ENCODE data around the gene FBXO33.

FBXO33 gene

GRCh38 chr14:39447175-39447661, 15.0 kb upstream of the FBXO33 start:
- H3K4me3 ChIP-seq (ENCODE audit: low read depth, low read length): no peak overlapping the region
- H3K27me3 ChIP-seq (replicated peaks): no peaks in the 10 kb centered on the region
- no peaks in the 10 kb centered on the region for H3K36me3 ChIP-seq (replicated peaks)
- no peak overlapping the region for H3K27ac ChIP-seq
- TF ChIP-seq CTCF (IDR thresholded peaks at IDR 0.05; ENCODE audit: low read depth, low read length, missing control alignments): no peak
- no peak for DNase-seq
- in situ Hi-C loops (cut with HindIII; ENCODE audit: low pct_ligation_motif_present, low sequenced_read_pairs): no loop called here

GRCh38 chr14:39446131-39446744, 14.0 kb upstream of the FBXO33 start:
- in situ Hi-C loops (cut with HindIII; ENCODE audit: low pct_ligation_motif_present, low sequenced_read_pairs): no loop called here
- no peaks in the 10 kb centered on the region for H3K27me3 ChIP-seq (replicated peaks)
- no peaks in the 10 kb centered on the region for H3K36me3 ChIP-seq (replicated peaks)
- TF ChIP-seq CTCF (IDR thresholded peaks at IDR 0.05; ENCODE audit: low read depth, low read length, missing control alignments): no peak
- DNase-seq: no peak
- no peak overlapping the region for H3K27ac ChIP-seq
- H3K4me3 ChIP-seq (ENCODE audit: low read depth, low read length): no peak overlapping the region

DNA sequence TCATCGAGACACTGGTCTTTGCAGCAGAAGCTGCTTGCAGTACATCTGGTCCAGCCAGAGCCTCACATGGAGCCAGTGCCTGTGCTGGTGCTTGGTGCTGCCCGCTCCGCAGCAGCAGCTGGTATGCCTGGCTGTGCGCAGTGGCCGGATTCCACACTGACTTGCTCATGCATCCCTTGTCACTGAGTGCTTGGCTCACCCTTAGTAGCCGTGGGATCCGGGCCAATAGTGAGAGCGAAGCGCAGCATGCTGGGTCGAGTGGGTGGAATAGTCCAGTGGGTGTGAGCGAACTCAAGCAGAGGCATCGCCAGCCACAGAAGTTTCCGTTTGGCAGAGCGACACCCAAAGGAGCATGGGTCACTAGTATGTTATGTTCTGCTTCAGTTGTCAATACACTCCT, 10.1 kb upstream of the FBXO33 start:
- H3K27me3 ChIP-seq (replicated peaks): no peaks in the 10 kb centered on the region
- no peak overlapping the region for H3K4me3 ChIP-seq (ENCODE audit: low read depth, low read length)
- no peak for TF ChIP-seq CTCF (IDR thresholded peaks at IDR 0.05; ENCODE audit: low read depth, low read length, missing control alignments)
- no peak for DNase-seq
- in situ Hi-C loops (cut with HindIII; ENCODE audit: low pct_ligation_motif_present, low sequenced_read_pairs): no loop called here
- H3K27ac ChIP-seq: no peak overlapping the region
- no peaks in the 10 kb centered on the region for H3K36me3 ChIP-seq (replicated peaks)

DNA sequence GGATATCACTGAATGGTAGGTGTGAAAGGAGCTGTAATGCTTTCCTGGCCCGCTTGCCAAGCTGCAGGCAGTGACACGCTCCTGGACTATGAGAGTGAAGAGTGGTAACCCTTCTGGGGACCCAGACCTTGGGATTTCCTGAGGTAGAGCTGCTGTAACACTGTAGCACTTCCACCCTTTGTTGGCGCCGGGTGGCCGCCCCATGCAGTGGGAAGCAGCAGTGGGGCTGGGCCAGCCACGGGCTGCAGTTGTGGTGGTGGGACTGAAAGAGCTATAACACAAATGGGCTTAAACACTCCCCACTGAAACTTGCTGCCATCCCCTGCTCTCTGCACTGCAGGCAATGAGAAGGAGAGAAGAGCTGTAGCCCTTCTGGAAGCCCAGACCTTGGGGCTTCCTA, 9.6 kb upstream of the FBXO33 start:
- Histone ChIP-seq H3K4me3 (ENCODE audit: low read depth, low read length) (no peak overlapping the region), H3K27me3 (replicated peaks) (no peaks in the 10 kb centered on the region), H3K36me3 (replicated peaks) (no peaks in the 10 kb centered on the region), H3K27ac (no peak overlapping the region)
- in situ Hi-C loops (cut with HindIII; ENCODE audit: low pct_ligation_motif_present, low sequenced_read_pairs): no loop called here
- no peak for TF ChIP-seq CTCF (IDR thresholded peaks at IDR 0.05; ENCODE audit: low read depth, low read length, missing control alignments)
- no peak for DNase-seq

GRCh38 chr14:39440975-39441374, 8.7 kb upstream of the FBXO33 start:
- Histone ChIP-seq H3K27me3 (replicated peaks) (no peaks in the 10 kb centered on the region), H3K27ac (no peak overlapping the region), H3K4me3 (ENCODE audit: low read depth, low read length) (no peak overlapping the region), H3K36me3 (replicated peaks) (no peaks in the 10 kb centered on the region)
- in situ Hi-C loops (cut with HindIII; ENCODE audit: low pct_ligation_motif_present, low sequenced_read_pairs): no loop called here
- no peak for TF ChIP-seq CTCF (IDR thresholded peaks at IDR 0.05; ENCODE audit: low read depth, low read length, missing control alignments)
- DNase-seq: no peak

DNA sequence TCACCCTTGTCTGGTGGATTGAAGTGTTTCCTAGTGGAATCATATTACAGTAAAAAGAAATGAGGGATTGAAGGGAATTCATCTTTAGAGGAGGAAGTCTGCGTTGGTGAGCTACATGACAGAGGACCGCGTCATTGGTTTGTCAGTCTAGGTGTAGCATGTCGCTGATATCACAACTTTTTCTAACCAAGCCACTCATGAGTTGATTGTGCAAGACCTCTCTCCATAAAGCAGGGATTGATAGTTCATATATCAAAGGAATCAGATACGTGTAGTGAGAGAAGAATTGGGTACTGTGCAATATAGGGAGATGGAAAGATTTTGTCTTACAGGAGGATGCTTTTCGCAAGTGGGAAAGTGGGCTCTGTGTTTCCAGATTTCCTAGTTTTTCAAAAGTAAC, 3.0 kb upstream of the FBXO33 start:
- Histone ChIP-seq H3K27ac (no peak overlapping the region), H3K36me3 (replicated peaks) (no peaks in the 10 kb centered on the region), H3K27me3 (replicated peaks) (no peaks in the 10 kb centered on the region), H3K4me3 (ENCODE audit: low read depth, low read length) (no peak overlapping the region)
- in situ Hi-C loops (cut with HindIII; ENCODE audit: low pct_ligation_motif_present, low sequenced_read_pairs): no loop called here
- DNase-seq: no peak
- no peak for TF ChIP-seq CTCF (IDR thresholded peaks at IDR 0.05; ENCODE audit: low read depth, low read length, missing control alignments)
